ENCODE data around the gene EIF4G1.

GRCh38 chr3:184354121-184354728 is 39.8 kb downstream of the EIF4G1 start:
- peak; percentile 49 to 81 (median 61) for TF ChIP-seq CTCF (IDR thresholded peaks at IDR 0.05 in 4 of 5, conservative IDR thresholded peaks at IDR 0.05 in 1 of 5)
- no peak for TF ChIP-seq POLR2A (IDR thresholded peaks at IDR 0.05)

All from gastrocnemius medialis (tissue), 4 donors.